ENCODE data around the gene USHBP1. TPM values are rescaled to one million over a fixed set of nuclear protein-coding genes. Genes with fewer than 3 reads are reported as not detected.
A peak's percentile ranks its signal among the peaks of the same experiment; 100 is the strongest.

The USHBP1 gene
- total and polyA plus RNA-seq, 2 donors (not counting 1 experiment from before 2014, with no cell fraction given): 0.39 TPM; not detected in 1

GRCh38 chr19:17303940-17304267 is 39.4 kb upstream of the USHBP1 start:
- peaks cover 30 to 42% of the 10 kb centered on the region in 2 donors for H3K4me1 ChIP-seq (ENCODE audit: control insufficient read depth in 2 of 2, insufficient read depth in 2 of 2, low read length in 2 of 2)
- H3K36me3 ChIP-seq (replicated peaks in 1 of 2; ENCODE audit: control extremely low read depth in 1 of 2, control insufficient read depth in 1 of 2, extremely low read depth in 1 of 2, insufficient read depth in 2 of 2, low read length in 1 of 2): no peaks in the 10 kb centered on the region
- H2AFZ ChIP-seq (ENCODE audit: insufficient read depth, low read depth, low read length, poor library complexity, severe bottlenecking): peak overlapping the region; percentile 97
- no peaks in the 10 kb centered on the region for H3K27me3 Mint-ChIP-seq
- H3K79me2 ChIP-seq (ENCODE audit: control insufficient read depth, insufficient read depth, low read length): peaks cover 33% of the 10 kb centered on the region
- H3K4me3 ChIP-seq (ENCODE audit: control extremely low read depth in 1 of 5, extremely low read depth in 1 of 5, insufficient read depth in 1 of 5, low read depth in 2 of 5, low read length in 4 of 5): peak overlapping the region in 1 of 5 experiments; percentile 86
- H3K27ac Mint-ChIP-seq: no peak overlapping the region
- H3K27ac ChIP-seq (ENCODE audit: low read length in 2 of 2): no peak overlapping the region
- CTCF ChIA-PET: interaction anchor here (0.9 to 2.9 kb wide), 6 partner anchors 8 to 82 kb away, joined by 3 to 13 read pairs (median 6); partner anchors contain the start of gene BABAM1
- WGBS (ENCODE audit: insufficient coverage): 97% methylated on average over 9 of the region's 12 CpGs
- intact Hi-C loops (cut with micrococcal nuclease): loop anchor here (10.0 kb wide), 1 partner anchor 409 kb away; no protein-coding TSS in a partner anchor
- peak overlapping the region; percentile 90 for H3K9ac ChIP-seq (ENCODE audit: low read length)
- POLR2A ChIA-PET: interaction anchor here (0.5 to 1.0 kb wide), 3 partner anchors 11 to 632 kb away, joined by 3 to 7 read pairs (median 3); no protein-coding TSS in a partner anchor
- H3K4me3 Mint-ChIP-seq: peak overlapping the region; percentile 85
- peaks cover 41% of the 10 kb centered on the region for H3K4me1 Mint-ChIP-seq
- no peaks in the 10 kb centered on the region for H4K20me1 ChIP-seq (ENCODE audit: control insufficient read depth, insufficient read depth, low read length, poor library complexity, severe bottlenecking)
- no peak for TF ChIP-seq CTCF (IDR thresholded peaks at IDR 0.05)
- TF ChIP-seq EZH2 (IDR thresholded peaks at IDR 0.05; ENCODE audit: borderline replicate concordance, insufficient read depth, low read depth, low read length, poor library complexity, severe bottlenecking): no peak
- no peaks in the 10 kb centered on the region for H3K9me3 Mint-ChIP-seq (ENCODE audit: insufficient read depth)
- ATAC-seq (ENCODE audit: low read depth) (no peak), DNase-seq (no peak)
- H3K9me3 ChIP-seq (ENCODE audit: control extremely low read depth in 1 of 3, control insufficient read depth in 2 of 3, insufficient read depth in 1 of 3, low read length in 2 of 3): no peaks in the 10 kb centered on the region
- H3K4me2 ChIP-seq (replicated peaks; ENCODE audit: low read depth, low read length, poor library complexity, severe bottlenecking): peak overlapping the region; percentile 99
- no peaks in the 10 kb centered on the region for H3K27me3 ChIP-seq (replicated peaks in 1 of 4; ENCODE audit: control extremely low read depth in 1 of 4, control insufficient read depth in 3 of 4, insufficient read depth in 4 of 4, low read length in 3 of 4)

- peaks cover 28% of the 10 kb centered on the region for H3K79me2 ChIP-seq (ENCODE audit: control insufficient read depth, insufficient read depth, low read length)
- no peaks in the 10 kb centered on the region for H4K20me1 ChIP-seq (ENCODE audit: control insufficient read depth, insufficient read depth, low read length, poor library complexity, severe bottlenecking)
- no peaks in the 10 kb centered on the region for H3K9me3 Mint-ChIP-seq (ENCODE audit: insufficient read depth)
- peak within 1 kb of the TSS in 4 of 5 experiments; percentile 71 to 86 (median 75) for H3K4me3 ChIP-seq (ENCODE audit: control extremely low read depth in 1 of 5, extremely low read depth in 1 of 5, insufficient read depth in 1 of 5, low read depth in 2 of 5, low read length in 4 of 5)
- peak within 1 kb of the TSS; percentile 81 for H3K27ac Mint-ChIP-seq
- no peaks in the 10 kb centered on the region for H3K27me3 ChIP-seq (replicated peaks in 1 of 4; ENCODE audit: control extremely low read depth in 1 of 4, control insufficient read depth in 3 of 4, insufficient read depth in 4 of 4, low read length in 3 of 4)
- H2AFZ ChIP-seq (ENCODE audit: insufficient read depth, low read depth, low read length, poor library complexity, severe bottlenecking): peak within 1 kb of the TSS; percentile 97
- WGBS (ENCODE audit: insufficient coverage): under 1% methylated on average over 47 of the region's 52 CpGs
- peak within 1 kb of the TSS; percentile 85 for H3K4me3 Mint-ChIP-seq
- POLR2A ChIA-PET: interaction anchor here (0.5 to 1.0 kb wide), 3 partner anchors 11 to 631 kb away, joined by 3 to 7 read pairs (median 3); no protein-coding TSS in a partner anchor
- H3K27ac ChIP-seq (ENCODE audit: low read length in 2 of 2): peak within 1 kb of the TSS; percentile 2 to 67
- DNase-seq (peak; percentile 95), ATAC-seq (ENCODE audit: low read depth) (peak; percentile 67)
- CTCF ChIA-PET: interaction anchor here (0.9 to 2.9 kb wide), 7 partner anchors 8 to 83 kb away, joined by 3 to 13 read pairs (median 5); partner anchors contain the start of gene BABAM1
- peaks cover 30 to 39% of the 10 kb centered on the region in 2 donors for H3K4me1 ChIP-seq (ENCODE audit: control insufficient read depth in 2 of 2, insufficient read depth in 2 of 2, low read length in 2 of 2)
- intact Hi-C loops (cut with micrococcal nuclease): loop anchor here (10.0 kb wide), 1 partner anchor 409 kb away; no protein-coding TSS in a partner anchor
- H3K4me2 ChIP-seq (replicated peaks; ENCODE audit: low read depth, low read length, poor library complexity, severe bottlenecking): peak within 1 kb of the TSS; percentile 99
- H3K4me1 Mint-ChIP-seq: peaks cover 41% of the 10 kb centered on the region
- no peaks in the 10 kb centered on the region for H3K27me3 Mint-ChIP-seq
- peak within 1 kb of the TSS; percentile 90 for H3K9ac ChIP-seq (ENCODE audit: low read length)
- H3K36me3 ChIP-seq (replicated peaks in 1 of 2; ENCODE audit: control extremely low read depth in 1 of 2, control insufficient read depth in 1 of 2, extremely low read depth in 1 of 2, insufficient read depth in 2 of 2, low read length in 1 of 2): no peaks in the 10 kb centered on the region
- H3K9me3 ChIP-seq (ENCODE audit: control extremely low read depth in 1 of 3, control insufficient read depth in 2 of 3, insufficient read depth in 1 of 3, low read length in 2 of 3): no peaks in the 10 kb centered on the region
- TF ChIP-seq EZH2 (IDR thresholded peaks at IDR 0.05; ENCODE audit: borderline replicate concordance, insufficient read depth, low read depth, low read length, poor library complexity, severe bottlenecking) (no peak), CTCF (IDR thresholded peaks at IDR 0.05) (peak; percentile 17)
These were observed 38.8 kb upstream of the USHBP1 start, which contains the start of gene ABHD8 for GRCh38 chr19:17303167-17303939. TSS of gene ABHD8 (minus strand) at chr19:17303425. CDS start at chr19:17301616, 1,809 bp downstream.

Data from B cell (primary cell).